ENCODE measurements around the gene CCDC85C.
A peak's percentile ranks its signal among the peaks of the same experiment; 100 is the strongest.

The CCDC85C gene

DNA sequence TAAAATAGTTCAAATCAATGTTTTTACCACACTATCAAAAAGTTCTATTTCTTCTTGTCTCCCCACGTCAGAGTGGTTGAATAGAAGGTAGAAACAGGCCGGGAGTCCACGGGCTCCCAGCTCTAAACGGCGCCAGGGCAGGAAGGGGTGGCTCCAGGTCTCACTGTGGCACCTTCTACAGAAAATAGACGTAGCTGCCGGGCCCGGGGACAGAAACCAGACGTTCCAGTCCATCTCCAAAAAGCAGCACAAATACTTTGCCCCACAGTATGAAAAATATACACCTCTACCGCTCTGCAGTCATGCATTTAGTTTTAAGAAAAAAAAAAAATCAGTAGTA, 91.9 kb downstream of the CCDC85C start:
- DNase-seq (ENCODE audit: low read depth in 3 of 3) = no peak

DNA sequence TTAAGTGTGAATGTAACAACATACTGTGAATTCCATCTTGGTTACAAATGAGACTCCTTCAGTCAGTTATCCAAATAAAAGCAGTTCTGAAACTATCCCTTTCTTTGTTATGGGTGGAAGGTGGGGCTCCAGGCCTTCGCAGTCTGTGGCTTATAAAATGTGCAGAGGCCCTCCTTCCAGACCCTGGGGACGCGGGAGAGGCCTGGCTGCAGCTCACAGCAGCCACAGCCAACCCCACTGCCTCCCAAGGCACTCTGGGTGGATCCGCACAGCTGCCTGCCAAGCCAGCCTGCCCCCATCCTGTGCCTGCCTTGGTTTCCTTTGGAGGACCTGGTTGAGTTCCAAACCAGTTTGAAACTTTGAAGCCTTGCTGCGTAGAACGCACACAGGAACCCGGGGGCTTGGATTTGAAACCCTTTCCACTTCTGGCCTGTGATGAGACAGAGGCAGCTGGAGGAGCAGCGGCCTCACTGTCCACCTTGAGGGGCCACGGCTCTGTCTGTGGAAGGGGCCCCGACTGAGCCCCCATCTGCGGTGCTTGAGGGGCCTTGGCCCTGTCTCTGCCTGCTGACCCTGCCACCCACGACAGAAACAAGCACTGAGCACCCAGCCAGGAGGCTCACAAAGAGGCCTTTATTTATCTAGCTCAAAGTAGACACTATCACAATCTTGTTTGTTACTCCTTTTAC, 92.4 kb downstream of the CCDC85C start:
- no peak for DNase-seq (ENCODE audit: low read depth in 3 of 3)

- no peak for DNase-seq (ENCODE audit: low read depth in 3 of 3)
These were observed 93.4 kb downstream of the CCDC85C start for GRCh38 chr14:99510556-99511139.

GRCh38 chr14:99509871-99510555, 94.0 kb downstream of the CCDC85C start:
- no peak for DNase-seq (ENCODE audit: low read depth in 3 of 3)

DNA sequence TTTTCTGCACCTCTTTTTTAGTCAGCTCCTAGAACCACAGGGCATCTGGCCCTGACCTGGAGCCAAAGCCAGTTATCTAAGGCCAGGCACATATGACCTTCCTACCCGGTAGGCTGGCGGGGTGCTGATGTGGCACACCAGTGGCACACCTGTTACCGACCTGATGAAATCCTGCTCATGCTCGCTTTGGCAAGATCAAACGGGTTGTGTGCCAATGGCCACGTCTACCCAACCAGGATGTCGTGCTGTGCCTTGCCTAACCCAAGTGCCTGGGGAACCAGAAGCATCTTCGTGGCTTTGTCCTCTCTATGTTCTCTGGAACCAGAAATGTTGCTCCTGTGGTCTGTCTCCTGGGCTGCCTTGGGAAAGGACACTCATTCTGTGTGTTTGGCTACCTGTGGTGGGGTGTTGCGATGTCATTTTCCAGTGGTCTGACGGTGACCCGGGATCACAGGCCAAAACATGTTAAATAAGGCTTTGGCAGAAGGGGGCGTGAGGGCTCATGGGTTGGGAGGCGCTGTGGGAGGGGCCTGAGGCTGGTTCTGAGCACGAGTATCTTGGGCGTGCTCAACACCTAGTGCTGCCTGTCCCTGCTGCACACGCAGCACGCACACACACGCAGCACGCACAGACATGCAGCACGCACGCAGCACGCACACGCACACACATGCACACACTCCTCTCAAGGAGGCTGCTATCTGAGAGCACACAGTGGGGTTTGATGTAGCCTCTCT, 94.9 kb downstream of the CCDC85C start:
- DNase-seq (ENCODE audit: low read depth in 3 of 3) = no peak

- DNase-seq (ENCODE audit: low read depth in 3 of 3) = no peak
These were observed 96.0 kb downstream of the CCDC85C start for GRCh38 chr14:99507860-99508640.

- DNase-seq (ENCODE audit: low read depth in 3 of 3) = no peak
These were observed 97.7 kb downstream of the CCDC85C start for GRCh38 chr14:99506276-99506675.

GRCh38 chr14:99505089-99505488, 98.9 kb downstream of the CCDC85C start:
- no peak for DNase-seq (ENCODE audit: low read depth in 3 of 3)

DNA sequence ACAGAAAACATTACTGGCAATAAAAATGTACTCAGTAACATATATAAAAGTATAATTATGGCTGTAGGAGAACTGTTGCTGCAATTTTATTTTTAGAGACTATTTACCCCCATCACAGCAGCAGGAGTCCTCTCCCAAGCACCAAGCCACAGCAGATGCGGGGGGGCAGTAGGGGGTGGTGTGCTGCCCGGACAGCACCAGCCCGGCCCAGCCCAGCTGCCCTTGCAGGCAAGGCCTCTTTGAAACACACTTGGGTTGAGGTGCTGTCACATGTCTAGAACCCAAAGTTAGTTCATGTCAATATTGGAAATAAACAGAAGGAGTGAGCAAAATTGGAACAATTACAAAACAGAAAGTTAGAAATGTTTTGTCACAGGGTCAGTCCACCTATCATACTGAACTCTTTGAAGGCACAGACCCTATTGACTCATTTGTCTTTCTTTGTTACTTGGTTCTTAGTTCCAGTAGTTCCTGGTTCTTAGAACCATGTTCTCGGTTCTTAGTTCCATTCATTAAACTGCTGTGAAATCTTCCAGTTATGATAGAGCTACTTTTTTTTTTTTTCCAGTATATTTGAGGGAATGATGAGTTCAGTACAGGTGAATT, 100.1 kb downstream of the CCDC85C start:
- DNase-seq (ENCODE audit: low read depth in 3 of 3) = no peak

DNA sequence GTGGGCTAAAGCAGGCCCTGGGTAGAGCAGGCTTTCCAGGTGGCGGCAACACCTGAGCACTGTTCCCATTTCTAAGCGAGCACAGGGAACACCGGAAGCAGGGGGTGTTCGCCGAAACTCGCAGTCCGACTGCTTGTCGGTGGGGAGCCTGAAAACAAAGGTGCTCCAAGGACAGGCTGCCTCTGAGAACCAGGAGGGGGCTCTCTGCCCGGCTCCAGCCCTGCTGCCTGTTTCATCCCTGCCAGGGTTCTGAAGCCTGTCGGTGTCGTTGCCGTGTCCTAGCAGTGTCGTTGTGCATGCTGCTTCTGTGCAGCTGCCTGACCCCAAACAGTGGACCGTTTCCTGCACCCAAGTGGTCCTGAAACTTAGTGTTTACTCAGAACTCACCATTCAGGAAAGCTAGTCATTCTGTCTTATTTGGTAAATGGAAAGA, 101.0 kb downstream of the CCDC85C start:
- no peak for DNase-seq (ENCODE audit: low read depth in 3 of 3)

GRCh38 chr14:99497894-99498293, 106.1 kb downstream of the CCDC85C start:
- no peak for DNase-seq (ENCODE audit: low read depth in 3 of 3)

DNA sequence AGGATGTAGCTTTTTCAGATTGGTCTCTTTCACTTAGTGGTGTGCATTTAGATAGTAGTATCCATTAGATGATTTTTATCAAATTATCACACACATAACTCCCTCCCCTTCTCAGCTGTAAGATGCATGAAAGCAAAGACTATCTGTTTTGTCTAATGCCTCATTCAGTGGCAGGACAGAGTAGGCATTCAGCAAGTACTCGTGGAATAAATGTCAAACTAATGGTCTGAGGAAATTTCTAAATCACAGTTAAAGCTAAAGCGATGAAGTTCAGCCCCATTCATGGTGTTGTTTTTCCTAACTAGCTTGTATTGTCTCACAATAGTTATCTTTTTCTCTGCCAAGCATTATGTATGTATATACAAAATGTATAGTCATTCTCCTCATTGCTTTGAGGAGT, 106.7 kb downstream of the CCDC85C start:
- no peak for DNase-seq (ENCODE audit: low read depth in 3 of 3)

DNA sequence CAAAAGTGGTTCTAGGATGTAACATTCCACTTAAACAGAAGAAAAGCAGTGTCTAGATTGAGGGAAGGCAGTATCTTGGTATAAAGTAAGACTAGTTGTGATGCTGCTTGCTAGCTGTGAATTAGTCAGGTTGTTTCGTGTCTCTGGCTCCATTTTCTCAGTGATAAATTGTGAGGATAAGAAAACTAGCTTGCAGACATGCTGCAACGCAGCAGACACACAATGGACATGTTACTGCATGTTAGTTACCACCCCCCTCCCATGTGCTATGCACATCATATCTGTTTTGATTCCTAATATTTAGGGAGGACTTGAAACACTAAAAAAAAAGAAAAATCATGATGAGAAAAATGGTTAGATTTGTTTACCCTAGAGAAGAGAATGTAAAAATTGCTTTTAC, 119.9 kb downstream of the CCDC85C start:
- no peak for DNase-seq (ENCODE audit: low read depth in 3 of 3)

- DNase-seq (ENCODE audit: low read depth in 3 of 3) = no peak
These were observed 122.3 kb downstream of the CCDC85C start for GRCh38 chr14:99481745-99482099.

DNA sequence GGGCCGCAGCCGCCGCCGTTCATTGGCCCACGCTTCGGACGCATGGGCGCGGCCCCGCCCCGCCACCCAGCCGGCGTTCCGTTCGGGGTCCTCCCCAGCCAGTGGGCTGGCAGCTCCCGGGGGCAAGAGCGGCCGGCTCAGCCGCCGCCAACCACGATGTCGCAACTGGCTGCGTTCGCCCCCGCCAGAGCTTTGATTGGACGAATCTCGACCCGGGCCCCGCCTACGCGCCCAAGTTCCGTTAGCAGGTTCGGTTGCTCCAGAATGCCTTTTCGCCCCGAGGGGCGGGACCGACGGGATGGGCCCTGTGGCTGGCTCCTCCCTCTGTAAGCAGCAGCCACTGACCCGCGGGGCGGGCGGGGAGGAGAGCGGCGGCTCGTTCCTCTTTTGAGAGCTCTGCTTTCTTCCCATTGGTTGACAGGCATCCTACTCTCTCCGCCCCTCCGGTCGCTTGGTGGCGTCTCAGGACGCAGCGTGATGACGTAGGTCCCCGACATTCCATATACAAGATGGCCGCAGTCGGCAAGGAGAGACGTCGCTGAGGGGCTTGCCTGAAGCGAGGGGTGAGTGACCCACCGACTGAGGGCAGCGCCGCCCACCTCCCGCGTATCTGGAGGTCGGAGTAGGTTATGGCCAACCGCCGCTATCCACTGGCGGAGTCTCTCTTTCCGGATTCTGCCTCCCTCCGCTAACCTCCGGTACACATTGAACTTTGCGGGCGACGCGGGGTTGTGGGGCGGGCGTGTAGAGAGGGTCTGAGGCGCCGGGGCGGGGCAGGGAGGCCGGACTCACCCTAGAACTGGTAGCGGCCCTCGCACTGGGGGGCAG, 122.9 kb downstream of the CCDC85C start, which contains the start of gene CCNK:
TSS of gene CCNK (plus strand) at position 493 of the 828 bp plus-strand sequence. CDS start 11,269 bp downstream, outside the sequence.
- peak; percentile 100 for DNase-seq (ENCODE audit: low read depth in 3 of 3)

DNA sequence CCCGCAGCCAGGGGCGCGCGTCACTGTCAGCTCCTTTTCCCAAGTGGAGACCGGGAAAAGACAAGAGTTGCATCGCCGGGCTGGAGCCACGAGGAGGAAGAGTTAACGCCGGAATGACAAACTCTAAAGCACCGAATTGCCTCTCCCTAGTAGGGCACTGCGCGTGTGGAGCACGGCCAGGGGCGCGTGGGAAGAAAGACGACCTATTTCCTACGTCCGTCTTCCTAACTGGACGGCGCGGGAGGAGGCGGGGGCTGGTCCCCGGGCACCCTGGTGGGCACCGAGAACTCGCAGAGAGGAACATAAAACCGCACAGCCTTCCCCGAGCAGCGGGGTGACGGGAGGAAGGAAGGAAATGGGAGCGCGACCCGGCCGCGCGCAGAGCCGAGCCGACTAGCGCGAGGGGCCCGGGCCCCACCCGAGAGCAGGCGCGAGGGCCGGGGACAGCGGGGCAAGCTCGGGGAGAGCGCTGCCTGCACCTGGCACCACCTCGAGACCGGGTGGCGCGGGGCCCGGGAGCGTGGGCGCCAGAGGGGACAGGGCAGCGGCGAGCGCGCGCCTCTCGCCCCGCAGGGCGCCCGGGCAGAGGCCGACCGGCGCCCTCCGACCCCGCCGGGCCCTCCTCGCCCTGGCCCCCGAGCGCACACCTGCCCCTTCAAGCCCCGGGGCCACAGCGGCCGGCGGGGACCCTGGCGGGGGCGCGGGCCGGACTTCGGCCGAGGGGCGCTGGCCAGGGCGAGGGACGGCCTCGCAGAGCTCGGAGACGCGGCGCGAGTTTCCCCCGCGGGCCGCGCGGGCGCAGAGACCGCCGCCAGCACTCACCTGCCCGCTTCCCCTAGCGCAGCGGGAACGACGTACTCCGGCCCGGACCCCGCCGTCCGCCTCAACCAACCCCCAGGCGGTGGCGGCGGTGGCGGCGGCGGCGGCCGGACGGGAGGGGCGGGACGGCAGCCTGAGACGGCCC, 123.8 kb downstream of the CCDC85C start, which contains the start of gene SETD3:
TSS of gene SETD3 (minus strand) at position 954 of the 964 bp plus-strand sequence. CDS start 15,054 bp downstream, outside the sequence.
- DNase-seq (ENCODE audit: low read depth in 3 of 3) = peak in 2 of 3 experiments; percentile 5 to 36

DNA sequence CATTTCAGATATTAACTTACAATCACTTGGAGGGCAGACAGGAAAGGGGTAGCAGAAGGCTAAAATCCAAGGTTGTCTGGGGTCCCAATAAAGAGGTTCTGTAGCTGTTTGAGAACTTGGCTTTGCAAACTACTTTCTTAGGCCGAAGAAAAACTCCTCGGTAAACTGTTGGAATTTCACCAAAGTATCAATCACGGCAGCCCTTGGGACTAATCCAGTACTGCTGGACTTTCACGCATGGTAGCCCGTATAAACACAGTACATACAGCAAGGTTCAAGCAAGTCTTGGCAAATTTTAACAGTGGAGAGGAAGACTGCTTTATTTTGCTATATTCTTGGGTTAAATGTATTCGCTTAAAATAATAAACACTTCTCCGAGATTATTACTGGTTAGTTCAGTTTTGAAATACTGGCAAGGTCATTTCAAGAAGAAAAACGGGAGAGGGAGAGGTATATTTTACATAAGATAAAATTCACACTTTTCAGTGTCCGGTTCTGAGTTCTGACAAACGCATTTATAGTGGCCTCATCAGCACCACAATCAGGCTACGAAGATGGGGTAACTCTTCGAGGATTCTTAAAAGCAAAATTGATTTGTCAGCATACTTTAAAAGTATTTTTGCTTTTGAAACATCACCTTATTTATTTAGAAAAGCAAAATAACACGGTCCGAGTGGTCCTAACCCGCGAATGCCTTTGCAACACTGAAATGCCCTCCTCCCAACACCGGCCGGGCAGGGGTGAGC, 124.7 kb downstream of the CCDC85C start:
- no peak for DNase-seq (ENCODE audit: low read depth in 3 of 3)

GRCh38 chr14:99478128-99478527, 125.9 kb downstream of the CCDC85C start:
- DNase-seq (ENCODE audit: low read depth in 3 of 3) = no peak

All from stimulated activated CD4-positive, alpha-beta T cell treated with anti-CD3 and anti-CD28 coated beads, TNF-alpha, amount 100 ng/mL, for 24 hours (primary cell).